LNCaP clone FGC (cell line): ENCODE data around the gene TGFBRAP1.

Source experiments
- DNase-seq: peaks from one replicate; pipeline ENCODE4 v3.0.0-alpha.2; 2011; ENCODE audit warnings: low read depth
- H3K4me3 ChIP-seq: 2 replicates; pipeline ENCODE4 v1.5.1; 2011; ENCODE audit warnings: mild to moderate bottlenecking, low read depth, low read length, control low read depth
- CTCF ChIP-seq: IDR thresholded peaks from 2 replicates; pipeline ENCODE4 v1.5.1; 2012; ENCODE audit warnings: mild to moderate bottlenecking; ENCODE audit not compliant: control insufficient read depth, insufficient read depth; ENCODE audit errors: extremely low read depth

TGFBRAP1 gene

GRCh38 chr2:105261061-105261460 lies 68.5 kb downstream of the TGFBRAP1 start:
- no peak for DNase-seq
- no peak for TF ChIP-seq CTCF
- H3K4me3 ChIP-seq, result no peak overlapping the region

GRCh38 chr2:105258835-105259350 lies 70.6 kb downstream of the TGFBRAP1 start:
- TF ChIP-seq CTCF, result no peak
- DNase-seq, result no peak
- no peak overlapping the region for H3K4me3 ChIP-seq

- no peak overlapping the region for H3K4me3 ChIP-seq
- no peak for TF ChIP-seq CTCF
- no peak for DNase-seq
These were observed 71.6 kb downstream of the TGFBRAP1 start for GRCh38 chr2:105257981-105258380.

GRCh38 chr2:105256431-105257047 lies 73.0 kb downstream of the TGFBRAP1 start:
- no peak overlapping the region for H3K4me3 ChIP-seq
- no peak for DNase-seq
- TF ChIP-seq CTCF, result no peak

- DNase-seq, result no peak
- no peak overlapping the region for H3K4me3 ChIP-seq
- no peak for TF ChIP-seq CTCF
These were observed 73.6 kb downstream of the TGFBRAP1 start for GRCh38 chr2:105255979-105256378.

GRCh38 chr2:105254531-105255210 lies 74.9 kb downstream of the TGFBRAP1 start:
- TF ChIP-seq CTCF, result no peak
- DNase-seq, result no peak
- H3K4me3 ChIP-seq, result no peak overlapping the region
